ENCODE results near the gene SLCO4A1. TPM values are rescaled to one million over a fixed set of nuclear protein-coding genes. Genes with fewer than 3 reads are reported as not detected.

SLCO4A1 gene
- total RNA-seq, 3 donors from 2014 or later: 13.3 to 18.5 (median 15.0) TPM

DNA sequence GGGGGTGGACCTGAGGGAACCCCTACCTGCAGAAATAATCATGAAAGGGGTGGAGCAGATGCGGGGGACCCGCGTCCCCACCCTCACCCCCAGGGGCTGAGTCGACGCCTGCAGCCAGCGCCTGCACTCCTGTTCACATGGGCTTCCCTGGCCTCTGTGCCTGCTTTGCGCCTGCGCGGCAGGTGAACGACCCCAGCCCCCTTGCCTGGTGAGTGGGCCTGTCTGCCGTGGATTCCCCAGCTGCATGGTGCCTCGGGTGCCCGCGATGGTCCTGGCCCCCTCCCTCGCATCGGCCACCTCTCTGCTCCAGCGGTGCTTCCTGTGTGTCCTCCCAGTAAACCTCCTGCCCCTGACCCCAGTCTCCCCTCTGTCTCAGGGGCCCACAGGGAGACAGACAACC is 47.6 kb downstream of the SLCO4A1 start:
- DNase-seq (no peak), ATAC-seq (no peak)
- Histone ChIP-seq H3K9me3 (no peaks in the 10 kb centered on the region), H3K4me3 (no peak overlapping the region), H3K36me3 (ENCODE audit: low read depth) (no peaks in the 10 kb centered on the region), H3K4me1 (ENCODE audit: low read depth) (peaks cover 9% of the 10 kb centered on the region)
- TF ChIP-seq, protein P1, sequence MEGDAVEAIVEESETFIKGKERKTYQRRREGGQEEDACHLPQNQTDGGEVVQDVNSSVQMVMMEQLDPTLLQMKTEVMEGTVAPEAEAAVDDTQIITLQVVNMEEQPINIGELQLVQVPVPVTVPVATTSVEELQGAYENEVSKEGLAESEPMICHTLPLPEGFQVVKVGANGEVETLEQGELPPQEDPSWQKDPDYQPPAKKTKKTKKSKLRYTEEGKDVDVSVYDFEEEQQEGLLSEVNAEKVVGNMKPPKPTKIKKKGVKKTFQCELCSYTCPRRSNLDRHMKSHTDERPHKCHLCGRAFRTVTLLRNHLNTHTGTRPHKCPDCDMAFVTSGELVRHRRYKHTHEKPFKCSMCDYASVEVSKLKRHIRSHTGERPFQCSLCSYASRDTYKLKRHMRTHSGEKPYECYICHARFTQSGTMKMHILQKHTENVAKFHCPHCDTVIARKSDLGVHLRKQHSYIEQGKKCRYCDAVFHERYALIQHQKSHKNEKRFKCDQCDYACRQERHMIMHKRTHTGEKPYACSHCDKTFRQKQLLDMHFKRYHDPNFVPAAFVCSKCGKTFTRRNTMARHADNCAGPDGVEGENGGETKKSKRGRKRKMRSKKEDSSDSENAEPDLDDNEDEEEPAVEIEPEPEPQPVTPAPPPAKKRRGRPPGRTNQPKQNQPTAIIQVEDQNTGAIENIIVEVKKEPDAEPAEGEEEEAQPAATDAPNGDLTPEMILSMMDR (IDR thresholded peaks at IDR 0.05): no peak
- intact Hi-C loops (cut with DNase I, micrococcal nuclease): no loop called here

DNA sequence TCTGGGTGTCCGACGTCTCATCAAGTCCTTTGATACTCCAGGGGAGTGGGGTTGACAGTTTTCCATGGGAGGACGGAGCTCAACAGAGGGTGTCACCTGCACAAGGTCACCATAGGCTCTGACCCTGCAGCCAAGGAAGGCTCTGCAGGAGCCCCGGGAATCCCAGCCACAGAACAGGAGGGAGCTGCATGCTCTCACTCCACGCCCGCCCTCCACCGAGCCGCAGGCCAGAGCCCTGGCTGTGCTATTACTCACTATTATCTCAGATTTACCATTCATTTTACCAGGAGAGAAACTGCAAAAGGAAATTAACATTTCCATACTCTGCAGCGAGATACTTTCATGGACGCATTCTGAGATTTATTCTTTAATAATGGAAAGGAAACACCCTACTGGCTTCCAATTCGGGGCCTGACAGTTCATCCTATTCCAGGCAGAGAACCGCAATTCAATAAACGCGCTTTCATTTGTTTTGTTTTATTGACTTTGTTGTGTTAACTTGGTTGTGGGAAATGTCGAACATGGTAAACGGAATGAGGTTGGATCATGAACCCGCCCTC is 48.0 kb downstream of the SLCO4A1 start:
- Histone ChIP-seq H3K4me3 (no peak overlapping the region), H3K9me3 (no peaks in the 10 kb centered on the region), H3K36me3 (ENCODE audit: low read depth) (no peaks in the 10 kb centered on the region), H3K4me1 (ENCODE audit: low read depth) (peaks cover 9% of the 10 kb centered on the region)
- no peak for DNase-seq
- TF ChIP-seq, protein P1 (IDR thresholded peaks at IDR 0.05): no peak
- intact Hi-C loops (cut with DNase I, micrococcal nuclease): no loop called here
- no peak for ATAC-seq

DNA sequence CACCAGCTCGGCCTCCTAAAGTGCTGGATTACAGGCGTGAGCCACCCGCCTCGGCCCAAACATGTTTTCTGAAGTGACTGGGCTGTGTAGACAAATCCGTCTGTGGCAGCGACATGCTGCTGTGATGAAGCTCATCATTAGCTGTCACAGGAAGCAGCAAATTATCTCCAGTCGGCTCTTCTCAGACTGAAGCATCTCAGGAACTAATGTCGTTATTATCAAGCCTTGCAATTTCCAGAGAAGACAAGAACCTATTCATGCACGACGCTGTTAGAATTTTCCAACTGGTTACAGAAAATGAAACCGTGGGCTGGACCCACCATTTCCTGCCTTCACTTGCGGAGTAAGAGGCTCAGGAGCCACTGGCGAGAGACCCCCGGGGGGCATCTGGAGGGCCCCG is 49.2 kb downstream of the SLCO4A1 start:
- Histone ChIP-seq H3K36me3 (ENCODE audit: low read depth) (no peaks in the 10 kb centered on the region), H3K4me3 (no peak overlapping the region), H3K4me1 (ENCODE audit: low read depth) (peaks cover under 1% of the 10 kb centered on the region), H3K9me3 (no peaks in the 10 kb centered on the region)
- intact Hi-C loops (cut with DNase I, micrococcal nuclease): no loop called here
- no peak for DNase-seq
- TF ChIP-seq, protein P1 (IDR thresholded peaks at IDR 0.05): no peak
- ATAC-seq: no peak

DNA sequence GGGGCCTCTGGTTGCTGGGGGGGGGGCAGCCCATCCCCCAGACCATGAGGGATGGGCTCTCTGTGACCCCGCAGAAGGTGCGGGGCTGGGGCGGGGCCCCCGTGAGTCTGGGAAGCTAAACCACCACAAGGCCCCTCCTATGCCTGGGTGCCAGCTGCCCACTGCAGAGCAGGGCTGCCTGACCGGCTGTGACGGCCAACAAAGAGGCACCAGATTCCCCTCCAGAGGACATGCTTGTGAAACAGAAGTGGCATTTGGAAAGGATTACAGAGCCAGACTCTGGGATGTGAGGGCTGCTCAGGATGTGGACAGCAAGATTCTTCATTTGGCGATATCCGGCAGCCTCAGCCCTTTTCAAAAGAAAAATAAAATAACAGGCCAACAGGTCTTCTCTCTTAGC is 49.9 kb downstream of the SLCO4A1 start:
- Histone ChIP-seq H3K4me1 (ENCODE audit: low read depth) (no peaks in the 10 kb centered on the region), H3K36me3 (ENCODE audit: low read depth) (no peaks in the 10 kb centered on the region), H3K4me3 (no peak overlapping the region), H3K9me3 (no peaks in the 10 kb centered on the region)
- intact Hi-C loops (cut with DNase I, micrococcal nuclease): no loop called here
- TF ChIP-seq, protein P1 (IDR thresholded peaks at IDR 0.05): no peak
- DNase-seq (no peak), ATAC-seq (no peak)

DNA sequence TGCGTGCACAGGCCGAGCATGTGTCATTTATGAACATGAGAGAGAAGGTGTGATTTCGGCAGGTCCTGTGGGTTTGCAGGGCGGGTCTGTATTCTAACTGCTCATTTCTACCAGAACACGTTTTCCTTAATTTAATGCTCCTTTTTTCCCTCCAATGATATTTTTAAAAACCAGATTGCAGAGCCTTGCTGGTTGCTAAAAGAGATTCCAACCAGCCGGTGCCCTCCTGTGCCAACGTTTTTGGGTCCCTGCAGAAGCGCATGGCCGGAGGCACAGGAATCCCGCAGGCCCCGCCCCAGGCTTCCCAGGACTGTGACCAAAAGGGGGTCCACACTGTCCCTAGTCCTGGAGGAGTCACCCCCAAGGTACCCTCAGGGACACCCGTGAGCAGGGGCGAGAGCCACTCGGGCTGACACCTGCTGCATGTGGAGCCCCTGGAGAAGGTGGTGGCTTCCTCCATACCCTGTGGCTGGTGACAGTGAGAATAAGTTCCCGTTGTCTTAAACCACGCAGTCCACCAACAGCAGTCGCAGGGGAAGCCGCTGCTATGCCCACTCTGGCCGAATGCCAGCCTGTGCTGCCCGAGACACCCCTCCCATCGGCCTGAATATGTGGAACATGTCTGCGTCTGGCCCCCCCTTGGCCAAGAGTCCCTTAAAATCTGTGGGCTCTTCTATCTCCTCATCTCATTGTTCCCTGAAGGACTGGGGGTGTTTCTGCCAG is 50.7 kb downstream of the SLCO4A1 start:
- H3K4me1 ChIP-seq (ENCODE audit: low read depth): no peaks in the 10 kb centered on the region
- no peaks in the 10 kb centered on the region for H3K9me3 ChIP-seq
- ATAC-seq (no peak), DNase-seq (no peak)
- intact Hi-C loops (cut with DNase I, micrococcal nuclease): no loop called here
- TF ChIP-seq, protein P1 (IDR thresholded peaks at IDR 0.05): no peak
- no peak overlapping the region for H3K4me3 ChIP-seq
- no peaks in the 10 kb centered on the region for H3K36me3 ChIP-seq (ENCODE audit: low read depth)

Data from mucosa of descending colon (tissue), 3 donors.